ENCODE data around the gene GABRG3. TPM values are rescaled to one million over a fixed set of nuclear protein-coding genes. Genes with fewer than 3 reads are reported as not detected.

The GABRG3 gene
- total RNA-seq, 1 donor from 2014 or later = 0.54 TPM

GRCh38 chr15:27353856-27354255, 382.9 kb downstream of the GABRG3 start:
- Histone ChIP-seq H3K27me3 (ENCODE audit: insufficient read depth, low read length) (no peaks in the 10 kb centered on the region), H3K27ac (ENCODE audit: low read depth, low read length) (no peak overlapping the region), H2AFZ (ENCODE audit: low read depth, low read length) (no peak overlapping the region), H4K20me1 (ENCODE audit: insufficient read depth, low read length) (no peaks in the 10 kb centered on the region), H3K9ac (ENCODE audit: low read length) (no peak overlapping the region), H3K4me3 (ENCODE audit: insufficient read depth, low read depth, low read length) (no peak overlapping the region), H3K79me2 (ENCODE audit: insufficient read depth, low read length) (no peaks in the 10 kb centered on the region), H3K36me3 (ENCODE audit: insufficient read depth, low read length) (no peaks in the 10 kb centered on the region), H3K4me2 (ENCODE audit: low read length) (no peak overlapping the region), H3K9me3 (ENCODE audit: insufficient read depth, low read depth, low read length) (peaks cover 3% of the 10 kb centered on the region), H3K4me1 (ENCODE audit: insufficient read depth, low read length) (no peaks in the 10 kb centered on the region)
- Mint-ChIP-seq H3K27me3 (ENCODE audit: low read depth, unreplicated experiment) (no peaks in the 10 kb centered on the region), H3K4me1 (ENCODE audit: low read depth, unreplicated experiment) (no peaks in the 10 kb centered on the region), H3K9me3 (ENCODE audit: unreplicated experiment) (no peaks in the 10 kb centered on the region), H3K27ac (ENCODE audit: unreplicated experiment) (no peak overlapping the region), H3K4me3 (ENCODE audit: unreplicated experiment) (no peak overlapping the region), H3K36me3 (ENCODE audit: low read depth, unreplicated experiment) (no peaks in the 10 kb centered on the region)
- peak; percentile 65 for DNase-seq (ENCODE audit: low read depth)
- FAIRE-seq = no peak
- TF ChIP-seq, protein P1, sequence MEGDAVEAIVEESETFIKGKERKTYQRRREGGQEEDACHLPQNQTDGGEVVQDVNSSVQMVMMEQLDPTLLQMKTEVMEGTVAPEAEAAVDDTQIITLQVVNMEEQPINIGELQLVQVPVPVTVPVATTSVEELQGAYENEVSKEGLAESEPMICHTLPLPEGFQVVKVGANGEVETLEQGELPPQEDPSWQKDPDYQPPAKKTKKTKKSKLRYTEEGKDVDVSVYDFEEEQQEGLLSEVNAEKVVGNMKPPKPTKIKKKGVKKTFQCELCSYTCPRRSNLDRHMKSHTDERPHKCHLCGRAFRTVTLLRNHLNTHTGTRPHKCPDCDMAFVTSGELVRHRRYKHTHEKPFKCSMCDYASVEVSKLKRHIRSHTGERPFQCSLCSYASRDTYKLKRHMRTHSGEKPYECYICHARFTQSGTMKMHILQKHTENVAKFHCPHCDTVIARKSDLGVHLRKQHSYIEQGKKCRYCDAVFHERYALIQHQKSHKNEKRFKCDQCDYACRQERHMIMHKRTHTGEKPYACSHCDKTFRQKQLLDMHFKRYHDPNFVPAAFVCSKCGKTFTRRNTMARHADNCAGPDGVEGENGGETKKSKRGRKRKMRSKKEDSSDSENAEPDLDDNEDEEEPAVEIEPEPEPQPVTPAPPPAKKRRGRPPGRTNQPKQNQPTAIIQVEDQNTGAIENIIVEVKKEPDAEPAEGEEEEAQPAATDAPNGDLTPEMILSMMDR (IDR thresholded peaks at IDR 0.05; ENCODE audit: insufficient read depth, low read depth, low read length) = no peak
- no peak for TF ChIP-seq EZH2 (IDR thresholded peaks at IDR 0.05; ENCODE audit: insufficient read depth, low read length)

DNA sequence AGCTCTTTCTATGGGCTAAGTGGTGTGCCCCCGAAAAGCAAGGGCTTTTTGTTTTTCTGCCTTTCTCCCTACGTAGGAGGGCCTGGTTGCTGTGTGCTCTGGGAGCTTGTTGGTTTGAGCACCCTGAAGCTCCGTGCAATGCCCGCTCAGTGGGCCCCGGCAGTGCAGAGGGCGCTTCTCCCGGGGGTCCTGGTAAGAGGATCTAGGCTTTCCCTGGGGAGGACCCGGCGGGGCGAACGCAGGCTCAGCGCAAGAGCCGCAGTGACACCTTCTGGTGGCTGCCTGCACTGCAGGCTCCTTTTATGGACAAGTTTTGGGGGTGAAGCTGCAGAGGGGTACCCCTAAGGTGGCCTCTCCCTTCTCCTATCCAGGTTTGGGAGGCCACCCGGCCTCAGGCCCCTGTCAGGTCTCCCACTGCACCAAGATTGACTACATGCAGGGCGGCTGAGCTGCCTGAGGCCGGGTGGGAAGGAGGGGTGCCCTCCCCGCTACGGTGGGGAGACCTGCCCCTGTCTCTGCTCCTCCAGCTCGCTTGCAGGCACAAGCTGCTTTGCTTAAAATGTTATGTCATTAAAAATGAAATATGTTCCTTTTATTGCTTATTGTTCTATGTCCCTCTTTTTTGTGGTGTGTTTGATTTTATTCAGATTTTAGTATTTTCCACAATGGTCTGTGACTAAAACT, 387.9 kb downstream of the GABRG3 start:
- Mint-ChIP-seq H3K4me3 (ENCODE audit: unreplicated experiment) (no peak overlapping the region), H3K27ac (ENCODE audit: unreplicated experiment) (no peak overlapping the region), H3K4me1 (ENCODE audit: low read depth, unreplicated experiment) (no peaks in the 10 kb centered on the region), H3K36me3 (ENCODE audit: low read depth, unreplicated experiment) (no peaks in the 10 kb centered on the region), H3K9me3 (ENCODE audit: unreplicated experiment) (no peaks in the 10 kb centered on the region), H3K27me3 (ENCODE audit: low read depth, unreplicated experiment) (peaks cover 5% of the 10 kb centered on the region)
- Histone ChIP-seq H3K4me3 (ENCODE audit: insufficient read depth, low read depth, low read length) (no peak overlapping the region), H3K27me3 (ENCODE audit: insufficient read depth, low read length) (no peaks in the 10 kb centered on the region), H3K9ac (ENCODE audit: low read length) (no peak overlapping the region), H3K36me3 (ENCODE audit: insufficient read depth, low read length) (no peaks in the 10 kb centered on the region), H3K4me2 (ENCODE audit: low read length) (peak overlapping the region; percentile 76), H3K4me1 (ENCODE audit: insufficient read depth, low read length) (no peaks in the 10 kb centered on the region), H3K27ac (ENCODE audit: low read depth, low read length) (no peak overlapping the region), H3K79me2 (ENCODE audit: insufficient read depth, low read length) (no peaks in the 10 kb centered on the region), H3K9me3 (ENCODE audit: insufficient read depth, low read depth, low read length) (no peaks in the 10 kb centered on the region), H2AFZ (ENCODE audit: low read depth, low read length) (peak overlapping the region; percentile 37), H4K20me1 (ENCODE audit: insufficient read depth, low read length) (no peaks in the 10 kb centered on the region)
- DNase-seq (ENCODE audit: low read depth) (peak; percentile 8), FAIRE-seq (no peak)
- TF ChIP-seq, protein P1 (IDR thresholded peaks at IDR 0.05; ENCODE audit: insufficient read depth, low read depth, low read length) = peak; percentile 57
- no peak for TF ChIP-seq EZH2 (IDR thresholded peaks at IDR 0.05; ENCODE audit: insufficient read depth, low read length)

- DNase-seq (ENCODE audit: low read depth) = no peak
- Histone ChIP-seq H3K27me3 (ENCODE audit: insufficient read depth, low read length) (no peaks in the 10 kb centered on the region), H3K9ac (ENCODE audit: low read length) (no peak overlapping the region), H3K36me3 (ENCODE audit: insufficient read depth, low read length) (no peaks in the 10 kb centered on the region), H2AFZ (ENCODE audit: low read depth, low read length) (no peak overlapping the region), H3K79me2 (ENCODE audit: insufficient read depth, low read length) (no peaks in the 10 kb centered on the region), H3K9me3 (ENCODE audit: insufficient read depth, low read depth, low read length) (no peaks in the 10 kb centered on the region), H3K4me1 (ENCODE audit: insufficient read depth, low read length) (no peaks in the 10 kb centered on the region), H4K20me1 (ENCODE audit: insufficient read depth, low read length) (no peaks in the 10 kb centered on the region), H3K4me3 (ENCODE audit: insufficient read depth, low read depth, low read length) (no peak overlapping the region), H3K4me2 (ENCODE audit: low read length) (no peak overlapping the region), H3K27ac (ENCODE audit: low read depth, low read length) (no peak overlapping the region)
- Mint-ChIP-seq H3K9me3 (ENCODE audit: unreplicated experiment) (no peaks in the 10 kb centered on the region), H3K36me3 (ENCODE audit: low read depth, unreplicated experiment) (no peaks in the 10 kb centered on the region), H3K4me3 (ENCODE audit: unreplicated experiment) (no peak overlapping the region), H3K27ac (ENCODE audit: unreplicated experiment) (no peak overlapping the region), H3K4me1 (ENCODE audit: low read depth, unreplicated experiment) (no peaks in the 10 kb centered on the region), H3K27me3 (ENCODE audit: low read depth, unreplicated experiment) (peaks cover 5% of the 10 kb centered on the region)
- TF ChIP-seq EZH2 (IDR thresholded peaks at IDR 0.05; ENCODE audit: insufficient read depth, low read length) = no peak
- TF ChIP-seq, protein P1 (IDR thresholded peaks at IDR 0.05; ENCODE audit: insufficient read depth, low read depth, low read length) = no peak
- FAIRE-seq = no peak
Measured at GRCh38 chr15:27359586-27359985, 388.6 kb downstream of the GABRG3 start.

All from astrocyte (in vitro differentiated cells and primary cell).